ENCODE data around the gene PHYKPL.
"Not testable (repeated sequence)": the region's sequence is repeated elsewhere in the genome, so short reads cannot be mapped to it uniquely, and the experiment has no call there.

Gene PHYKPL

DNA sequence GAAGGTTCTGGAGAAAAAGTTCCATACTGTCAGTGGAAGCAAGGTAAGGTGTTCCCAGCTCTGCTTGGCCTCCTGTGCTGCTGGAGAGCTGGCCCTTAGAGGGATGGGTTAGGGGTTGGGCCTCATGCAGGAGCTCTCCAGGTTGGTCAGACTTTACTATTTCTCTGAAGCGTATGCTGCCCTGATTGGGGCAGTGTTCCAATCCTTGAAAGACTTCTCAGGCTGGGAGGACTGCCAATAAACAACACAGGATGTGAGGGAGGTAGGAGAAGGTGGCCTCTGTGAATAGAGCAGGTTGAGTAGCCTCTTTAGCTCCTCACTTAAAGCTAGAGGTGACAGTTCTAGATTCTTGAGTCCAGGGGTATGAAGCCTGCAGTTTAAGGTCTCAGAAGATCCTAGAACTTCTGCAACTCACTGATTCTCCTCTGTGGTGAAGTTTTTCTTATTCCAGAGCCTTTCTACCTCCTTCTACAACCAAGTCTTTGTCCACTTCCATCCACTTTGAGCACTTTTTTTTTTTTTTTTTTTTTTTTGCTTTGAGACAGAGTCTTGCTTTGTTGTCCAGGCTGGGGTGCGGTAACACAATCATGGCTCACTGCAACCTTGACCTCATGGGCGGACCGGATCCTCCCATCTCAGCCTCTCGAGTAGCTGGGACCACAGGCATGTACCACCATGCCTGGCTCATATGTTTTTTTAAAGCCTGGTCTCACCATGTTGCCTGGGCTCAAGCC, 25.3 kb downstream of the PHYKPL start:
- DNase-seq (ENCODE audit: low read depth) = no peak

- no peak for DNase-seq (ENCODE audit: low read depth)
These were observed 26.2 kb downstream of the PHYKPL start for GRCh38 chr5:178206166-178207101.

- DNase-seq (ENCODE audit: low read depth) = no peak
These were observed 26.9 kb downstream of the PHYKPL start for GRCh38 chr5:178205749-178206047.

DNA sequence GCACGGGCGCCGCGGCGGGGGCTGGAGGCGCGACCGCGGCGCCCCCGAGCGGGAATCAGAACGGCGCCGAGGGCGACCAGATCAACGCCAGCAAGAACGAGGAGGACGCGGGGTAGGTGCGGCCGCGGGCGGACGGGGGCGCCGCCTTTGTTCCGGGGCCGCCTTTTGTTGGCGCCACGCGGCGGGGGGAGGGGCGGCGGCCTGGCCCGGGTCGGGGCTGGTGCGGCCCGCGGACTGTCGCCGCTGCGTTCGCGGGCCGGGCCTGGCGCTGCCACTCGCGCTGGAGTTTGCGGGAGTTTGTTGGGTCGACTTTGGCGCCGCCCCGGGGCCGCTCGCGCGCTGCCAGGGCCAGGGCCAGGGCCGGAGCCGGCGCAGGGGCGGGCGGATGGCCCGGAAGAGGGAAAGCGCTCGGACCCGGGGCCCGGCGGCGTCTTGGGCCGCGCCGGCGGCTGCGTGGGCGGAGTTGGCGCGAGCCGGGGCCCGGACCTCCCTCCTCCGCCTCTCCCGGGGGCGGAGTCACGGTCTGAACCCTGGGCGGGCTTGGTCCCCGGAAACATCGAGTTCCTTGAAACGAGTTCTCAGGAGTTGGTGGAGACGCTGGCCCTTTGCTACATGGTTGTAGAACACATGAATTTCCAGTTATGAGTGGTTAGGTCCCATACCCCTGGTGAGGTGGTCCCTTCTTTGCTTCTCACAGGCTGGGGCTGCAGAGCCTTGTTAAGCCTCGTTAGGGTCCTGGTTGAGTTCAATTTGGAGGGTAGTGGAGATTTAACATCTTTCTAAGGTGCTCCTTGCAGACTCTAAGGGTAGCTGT, 27.5 kb downstream of the PHYKPL start:
- DNase-seq (ENCODE audit: low read depth) = no peak

- DNase-seq (ENCODE audit: low read depth) = peak; percentile 77
These were observed 28.2 kb downstream of the PHYKPL start, which contains the start of gene HNRNPAB for GRCh38 chr5:178204182-178204934. Gene HNRNPAB, plus strand, starts transcription at chr5:178204533. Its CDS starts 305 bp downstream, at chr5:178204838.

- DNase-seq (ENCODE audit: low read depth) = no peak
These were observed 28.9 kb downstream of the PHYKPL start for GRCh38 chr5:178203670-178204181.

- no peak for DNase-seq (ENCODE audit: low read depth)
These were observed 30.1 kb downstream of the PHYKPL start for GRCh38 chr5:178202541-178202940.

GRCh38 chr5:178201927-178202235, 30.7 kb downstream of the PHYKPL start:
- no peak for DNase-seq (ENCODE audit: low read depth)

DNA sequence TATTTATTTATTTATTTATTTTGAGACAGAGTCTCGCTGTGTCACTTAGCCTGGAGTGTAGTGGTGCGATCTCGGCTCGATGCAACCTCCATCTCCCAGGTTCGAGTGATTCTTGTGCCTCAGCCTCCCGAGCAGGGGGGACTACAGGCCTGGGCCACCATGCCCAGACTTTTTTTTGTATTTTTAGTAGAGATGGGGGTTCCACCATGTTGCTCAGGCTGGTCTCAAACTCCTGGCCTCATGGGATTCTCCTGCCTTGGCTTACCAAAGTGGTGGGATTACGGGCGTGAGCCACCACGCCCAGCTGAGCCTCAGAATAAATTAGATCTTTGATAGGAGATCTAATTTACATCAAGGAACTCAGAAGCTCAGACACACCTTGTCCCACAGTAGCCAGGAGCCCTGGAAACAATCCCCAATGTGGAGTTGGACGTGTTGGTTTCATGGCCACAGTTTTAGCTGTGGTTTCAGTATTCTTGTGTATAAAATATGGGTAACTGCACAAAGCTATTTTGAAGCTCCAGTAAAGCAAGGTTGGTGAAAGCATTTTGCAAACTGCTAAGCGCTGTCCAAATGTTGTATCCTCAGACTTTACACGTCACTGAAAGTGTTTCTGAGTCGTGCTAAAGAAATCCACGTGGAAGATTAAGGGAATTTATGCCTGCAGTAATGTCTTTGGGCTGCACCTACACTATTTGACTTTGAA, 31.2 kb downstream of the PHYKPL start:
- no peak for DNase-seq (ENCODE audit: low read depth)

DNA sequence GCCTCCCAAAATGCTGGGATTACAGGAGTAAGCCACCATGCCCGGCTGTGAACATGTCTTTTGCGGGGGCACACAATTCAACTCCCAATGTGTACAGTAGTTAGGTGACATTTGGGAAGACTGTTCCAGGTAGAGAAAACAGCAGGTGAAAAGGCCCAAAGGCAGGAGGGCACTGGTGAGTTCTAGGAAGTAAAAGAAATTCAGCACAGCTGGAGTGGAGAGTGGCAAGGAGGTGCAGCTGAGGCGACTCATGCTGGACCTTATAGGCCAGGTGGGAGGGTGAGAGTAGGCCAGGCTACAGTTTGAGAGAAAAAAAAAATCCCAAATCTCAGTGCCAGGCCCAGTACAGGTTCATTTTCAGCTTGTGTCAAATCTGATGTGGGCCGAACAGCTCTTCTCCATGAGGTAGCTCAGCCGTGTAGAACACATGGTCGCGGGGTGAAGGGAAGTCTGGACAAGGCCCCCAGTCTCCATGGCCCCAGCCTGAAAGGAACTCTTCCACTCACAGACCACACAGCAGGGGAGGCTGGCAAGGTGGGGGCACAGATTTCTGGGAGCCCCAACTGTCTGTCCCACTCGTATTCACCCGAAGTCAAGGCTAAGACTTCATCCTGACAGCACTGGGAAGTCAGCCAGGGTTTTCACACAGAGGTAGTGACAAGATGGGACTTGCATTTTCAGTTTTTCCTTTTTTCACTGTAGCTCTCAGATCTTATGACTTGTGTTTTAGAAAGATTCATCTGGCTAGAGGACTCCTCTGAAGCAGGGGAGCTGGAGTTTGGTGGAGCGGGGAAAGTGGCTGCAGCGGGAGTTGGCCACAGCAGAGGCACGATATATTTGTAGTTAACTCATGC, 32.8 kb downstream of the PHYKPL start:
- no peak for DNase-seq (ENCODE audit: low read depth)

GRCh38 chr5:178198706-178199105, 33.9 kb downstream of the PHYKPL start:
- DNase-seq (ENCODE audit: low read depth) = no peak

GRCh38 chr5:178198151-178198550, 34.5 kb downstream of the PHYKPL start:
- DNase-seq (ENCODE audit: low read depth) = not testable (repeated sequence)

- DNase-seq (ENCODE audit: low read depth) = no peak
These were observed 35.6 kb downstream of the PHYKPL start for GRCh38 chr5:178196986-178197385.

- DNase-seq (ENCODE audit: low read depth) = no peak
These were observed 36.3 kb downstream of the PHYKPL start for GRCh38 chr5:178196281-178196812.

DNA sequence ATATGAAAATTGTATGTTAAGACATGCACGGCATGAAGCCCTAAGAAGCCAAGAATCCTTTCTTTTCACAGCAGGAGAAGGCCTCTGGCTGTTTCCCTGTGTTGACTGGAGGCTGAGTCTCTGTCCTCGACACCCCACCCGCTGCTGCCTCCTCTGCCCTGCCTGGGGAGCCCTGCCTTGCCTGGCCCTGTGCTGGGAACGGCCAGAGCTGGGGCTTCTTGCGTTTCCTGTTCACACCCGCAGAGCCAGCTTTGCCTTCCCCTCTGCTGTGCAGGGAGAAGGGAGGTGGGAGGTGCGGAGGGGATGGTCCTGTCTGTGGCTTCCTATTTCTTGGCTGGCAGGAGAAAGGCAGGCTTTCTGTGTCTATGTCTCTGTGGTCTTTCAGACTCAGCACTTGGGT, 38.6 kb downstream of the PHYKPL start:
- no peak for DNase-seq (ENCODE audit: low read depth)

- DNase-seq (ENCODE audit: low read depth) = no peak
These were observed 39.3 kb downstream of the PHYKPL start for GRCh38 chr5:178193251-178193809.

GRCh38 chr5:178192787-178193186, 39.8 kb downstream of the PHYKPL start:
- DNase-seq (ENCODE audit: low read depth) = no peak

GRCh38 chr5:178192244-178192643, 40.4 kb downstream of the PHYKPL start:
- no peak for DNase-seq (ENCODE audit: low read depth)

- no peak for DNase-seq (ENCODE audit: low read depth)
These were observed 40.9 kb downstream of the PHYKPL start for GRCh38 chr5:178191661-178192060.

Data from non-pigmented ciliary epithelial cell (primary cell).